ENCODE data around the gene POP7.
"Not testable (repeated sequence)": the region's sequence is repeated elsewhere in the genome, so short reads cannot be mapped to it uniquely, and the experiment has no call there.

Gene POP7

GRCh38 chr7:100689230-100690135 lies 16.4 kb upstream of the POP7 start:
- in situ Hi-C loops (cut with MboI; ENCODE audit: low pct_unique_long_range_greater_than_20kb, low sequenced_read_pairs), result no loop called here
- DNase-seq, result no peak

GRCh38 chr7:100691676-100692577 lies 14.0 kb upstream of the POP7 start:
- in situ Hi-C loops (cut with MboI; ENCODE audit: low pct_unique_long_range_greater_than_20kb, low sequenced_read_pairs), result no loop called here
- peak; percentile 85 for DNase-seq

DNA sequence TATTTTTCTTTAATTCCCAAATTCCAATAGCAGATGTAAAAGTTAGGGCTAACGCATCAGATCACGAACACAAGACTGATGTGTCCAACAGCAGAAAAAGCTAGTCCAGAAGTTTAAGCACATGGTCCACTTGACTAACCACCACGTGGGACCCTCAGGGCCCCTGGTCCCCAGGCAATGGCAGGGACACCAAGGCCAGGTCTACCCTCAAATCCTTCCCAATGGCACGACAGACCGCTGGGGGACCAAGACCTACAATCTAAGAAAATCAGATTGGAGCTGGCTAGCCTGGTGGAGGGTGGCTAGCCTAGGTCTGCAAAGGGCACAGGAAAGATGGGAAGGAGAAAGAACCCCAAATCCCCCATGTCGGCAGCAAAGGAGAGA lies 13.4 kb upstream of the POP7 start:
- in situ Hi-C loops (cut with MboI; ENCODE audit: low pct_unique_long_range_greater_than_20kb, low sequenced_read_pairs), result no loop called here
- DNase-seq, result no peak

DNA sequence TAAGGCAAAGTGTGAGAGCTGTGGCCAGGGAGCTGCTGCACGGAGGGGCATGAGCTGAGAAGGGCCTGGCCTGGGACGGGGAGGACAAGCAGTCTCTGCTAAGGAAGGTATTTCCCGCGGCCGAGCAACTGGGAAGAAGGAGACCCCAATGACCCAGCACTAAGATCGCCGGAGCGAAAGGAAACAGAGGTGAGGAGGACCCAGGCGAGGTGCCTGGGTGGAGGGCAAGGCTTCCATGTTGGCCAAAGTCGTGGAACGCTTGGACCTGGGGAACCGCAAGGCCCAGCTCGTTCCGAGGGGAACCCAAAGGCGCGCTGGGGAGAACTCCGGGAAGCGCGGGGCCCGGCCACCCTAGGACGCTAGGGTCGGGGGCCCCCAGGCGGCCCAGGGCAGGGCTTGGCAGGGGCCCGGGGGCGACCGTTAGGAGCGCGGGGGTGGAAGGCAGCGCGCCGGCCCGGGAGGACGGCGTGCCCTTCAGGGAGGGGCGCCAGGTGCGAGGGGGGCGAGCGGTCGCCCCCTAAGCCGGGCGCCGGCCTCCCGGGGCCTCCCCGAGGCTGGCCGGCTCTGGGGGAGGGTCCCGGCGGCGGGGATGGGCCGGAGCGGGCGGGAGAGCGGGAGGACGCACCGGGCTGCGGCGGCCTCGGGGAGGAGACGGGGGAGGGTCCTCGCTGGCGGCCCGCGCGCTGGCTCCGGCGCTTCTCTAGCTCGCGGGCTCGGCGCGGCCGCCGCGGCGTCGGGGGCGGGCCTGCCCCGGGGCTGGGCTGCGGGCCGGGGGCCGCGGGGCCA lies 12.4 kb upstream of the POP7 start:
- in situ Hi-C loops (cut with MboI; ENCODE audit: low pct_unique_long_range_greater_than_20kb, low sequenced_read_pairs), result no loop called here
- DNase-seq, result no peak

- no peak for DNase-seq
- in situ Hi-C loops (cut with MboI; ENCODE audit: low pct_unique_long_range_greater_than_20kb, low sequenced_read_pairs), result no loop called here
Observed at GRCh38 chr7:100694098-100694745, 11.7 kb upstream of the POP7 start, which contains the start of gene GIGYF1. Gene GIGYF1 (minus strand): TSS chr7:100694250. CDS start chr7:100688238, 6,012 bp downstream.

GRCh38 chr7:100696123-100696521 lies 9.8 kb upstream of the POP7 start:
- in situ Hi-C loops (cut with MboI; ENCODE audit: low pct_unique_long_range_greater_than_20kb, low sequenced_read_pairs), result no loop called here
- DNase-seq, result no peak

GRCh38 chr7:100699018-100699417 lies 6.9 kb upstream of the POP7 start:
- no peak for DNase-seq
- in situ Hi-C loops (cut with MboI; ENCODE audit: low pct_unique_long_range_greater_than_20kb, low sequenced_read_pairs), result no loop called here

GRCh38 chr7:100701089-100701488 lies 4.8 kb upstream of the POP7 start:
- DNase-seq; in situ Hi-C loops (cut with MboI; ENCODE audit: low pct_unique_long_range_greater_than_20kb, low sequenced_read_pairs): not testable (repeated sequence)

- in situ Hi-C loops (cut with MboI; ENCODE audit: low pct_unique_long_range_greater_than_20kb, low sequenced_read_pairs), result no loop called here
- DNase-seq, result peak; percentile 88
Observed at GRCh38 chr7:100705320-100705752, 585 bp upstream of the POP7 start.

DNA sequence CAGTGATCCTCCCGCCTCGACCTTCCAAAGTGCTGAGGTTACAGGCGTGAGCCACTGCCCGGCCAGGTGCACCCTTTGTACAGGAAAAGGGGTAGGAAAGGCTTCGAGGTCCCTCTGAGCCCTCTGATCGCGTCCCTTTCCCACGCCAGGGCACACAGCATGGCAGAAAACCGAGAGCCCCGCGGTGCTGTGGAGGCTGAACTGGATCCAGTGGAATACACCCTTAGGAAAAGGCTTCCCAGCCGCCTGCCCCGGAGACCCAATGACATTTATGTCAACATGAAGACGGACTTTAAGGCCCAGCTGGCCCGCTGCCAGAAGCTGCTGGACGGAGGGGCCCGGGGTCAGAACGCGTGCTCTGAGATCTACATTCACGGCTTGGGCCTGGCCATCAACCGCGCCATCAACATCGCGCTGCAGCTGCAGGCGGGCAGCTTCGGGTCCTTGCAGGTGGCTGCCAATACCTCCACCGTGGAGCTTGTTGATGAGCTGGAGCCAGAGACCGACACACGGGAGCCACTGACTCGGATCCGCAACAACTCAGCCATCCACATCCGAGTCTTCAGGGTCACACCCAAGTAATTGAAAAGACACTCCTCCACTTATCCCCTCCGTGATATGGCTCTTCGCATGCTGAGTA lies 871 bp downstream of the POP7 start:
- no peak for DNase-seq
- in situ Hi-C loops (cut with MboI; ENCODE audit: low pct_unique_long_range_greater_than_20kb, low sequenced_read_pairs), result no loop called here

DNA sequence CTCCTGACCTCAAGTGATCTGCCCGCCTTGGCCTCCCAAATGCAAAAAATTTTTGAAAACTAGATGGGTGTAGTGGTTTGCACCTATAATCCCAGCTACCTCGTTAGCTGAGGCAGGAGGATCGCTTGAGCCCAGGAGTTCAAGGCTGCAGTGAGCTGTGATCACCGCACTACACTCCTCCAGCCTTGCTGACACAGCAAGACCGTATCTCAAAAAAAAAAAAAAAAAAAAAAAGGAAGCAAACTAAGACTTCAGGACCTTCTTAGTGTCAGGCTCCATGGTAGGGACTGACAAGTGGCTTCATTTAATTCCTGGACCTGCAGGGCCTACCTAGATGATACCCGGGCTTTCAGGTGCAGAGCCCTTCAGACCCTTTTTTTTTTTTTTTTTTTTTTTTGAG lies 2.5 kb downstream of the POP7 start:
- DNase-seq, result peak; percentile 19
- in situ Hi-C loops (cut with MboI; ENCODE audit: low pct_unique_long_range_greater_than_20kb, low sequenced_read_pairs), result no loop called here

- in situ Hi-C loops (cut with MboI; ENCODE audit: low pct_unique_long_range_greater_than_20kb, low sequenced_read_pairs), result no loop called here
Observed at GRCh38 chr7:100710452-100710851, 4.5 kb downstream of the POP7 start.

GRCh38 chr7:100711369-100711768 lies 5.4 kb downstream of the POP7 start:
- in situ Hi-C loops (cut with MboI; ENCODE audit: low pct_unique_long_range_greater_than_20kb, low sequenced_read_pairs), result no loop called here
- no peak for DNase-seq

More at GRCh38 chr7:100710452-100710851, 4.5 kb downstream of the POP7 start:
- no peak for DNase-seq

GRCh38 chr7:100714725-100715124 lies 8.8 kb downstream of the POP7 start:
- in situ Hi-C loops (cut with MboI; ENCODE audit: low pct_unique_long_range_greater_than_20kb, low sequenced_read_pairs), result no loop called here
- no peak for DNase-seq

DNA sequence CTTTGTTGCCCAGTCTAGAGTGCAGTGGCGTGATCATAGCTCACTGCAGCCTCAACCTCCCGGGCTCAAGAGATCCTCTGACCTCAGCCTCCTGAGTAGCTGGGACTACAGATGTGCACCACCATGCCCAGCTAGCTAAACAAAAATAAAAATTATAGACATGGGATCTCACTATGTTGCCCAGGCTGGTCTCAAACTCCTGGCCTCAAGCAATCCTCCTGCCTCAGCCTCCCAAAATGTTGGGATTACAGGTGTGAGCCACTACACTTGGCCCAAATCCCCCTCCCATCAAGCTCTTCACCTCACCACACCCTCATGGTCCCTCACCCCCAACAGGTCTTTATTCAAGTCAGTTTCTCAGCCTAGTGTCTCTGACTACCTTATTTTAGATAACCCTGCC lies 11.2 kb downstream of the POP7 start:
- DNase-seq; in situ Hi-C loops (cut with MboI; ENCODE audit: low pct_unique_long_range_greater_than_20kb, low sequenced_read_pairs): not testable (repeated sequence)

DNA sequence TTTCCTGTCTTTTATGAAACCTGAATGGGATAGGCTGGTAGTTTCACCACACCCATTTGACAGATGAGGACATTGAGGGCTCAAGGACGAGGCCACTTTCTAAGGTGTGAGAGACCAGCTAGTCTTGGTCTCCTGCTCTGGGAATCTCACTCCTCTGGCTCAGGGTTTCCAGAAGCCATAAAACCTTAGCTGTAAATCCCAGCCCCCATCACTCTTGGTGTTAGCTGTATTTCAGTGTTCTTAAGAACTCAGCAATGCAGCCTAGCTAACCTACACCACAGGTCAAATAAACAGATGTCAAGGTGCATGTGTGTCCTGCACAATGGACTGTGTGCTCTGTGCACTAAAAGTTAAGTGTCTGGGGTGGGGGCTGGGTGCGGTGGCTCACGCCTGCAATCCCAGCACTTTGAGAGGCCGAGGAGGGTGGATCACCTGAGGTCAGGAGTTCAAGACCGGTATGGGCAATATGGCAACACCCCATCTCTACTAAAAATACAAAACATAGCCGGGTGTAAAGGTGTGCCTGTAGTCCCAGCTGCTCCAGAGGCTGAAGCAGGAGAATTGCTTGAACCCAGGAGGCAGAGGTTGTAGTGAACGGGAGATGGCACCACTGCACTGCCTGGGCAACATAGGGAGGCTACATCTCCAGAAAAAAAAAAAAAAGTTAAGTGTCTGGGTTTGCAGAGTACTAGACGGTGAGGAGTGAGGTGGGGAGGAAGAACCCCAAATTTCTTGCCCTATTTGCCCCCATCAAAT lies 13.8 kb downstream of the POP7 start:
- peak; percentile 31 for DNase-seq
- in situ Hi-C loops (cut with MboI; ENCODE audit: low pct_unique_long_range_greater_than_20kb, low sequenced_read_pairs), result no loop called here

GRCh38 chr7:100720279-100720670 lies 14.4 kb downstream of the POP7 start, which contains the start of gene EPO:
Gene EPO (plus strand): TSS chr7:100720468. CDS start chr7:100720981, 513 bp downstream.
- in situ Hi-C loops (cut with MboI; ENCODE audit: low pct_unique_long_range_greater_than_20kb, low sequenced_read_pairs), result no loop called here
- no peak for DNase-seq

Measured in KBM-7 (cell line).